Small intestine (tissue), 7 donors: ENCODE measurements around the gene SLAMF8. TPM values are rescaled to one million over a fixed set of nuclear protein-coding genes. Genes with fewer than 3 reads are reported as not detected.

Experiments used
- DNase-seq, 2 donors: peaks; one replicate each; pipeline versions ENCODE4 v3.0.0 to v3.0.0-alpha.2; 2013
- FAIRE-seq: peaks from 2 replicates; lab custom pipeline; 2012; peaks lifted over from hg19 to GRCh38; lab: Jason Lieb, UNC
- H3K27ac ChIP-seq, 3 donors: one replicate each; pipeline ENCODE4 v1.5.1; 2013; ENCODE audit warnings: low read length in 2 of 3, mild to moderate bottlenecking in 2 of 3, control low read depth in 1 of 3, inconsistent platforms in 1 of 3, low read depth in 1 of 3, moderate library complexity in 1 of 3
- H3K27me3 ChIP-seq, 3 donors: one replicate each; pipeline ENCODE4 v1.6.1; 2013; ENCODE audit warnings: low read length in 3 of 3, inconsistent platforms in 1 of 3; ENCODE audit not compliant: control insufficient read depth in 3 of 3, insufficient read depth in 3 of 3
- H3K36me3 ChIP-seq, 3 donors: one replicate each; pipeline ENCODE4 v1.6.1; 2013; ENCODE audit warnings: low read length in 3 of 3, inconsistent platforms in 1 of 3, low read depth in 1 of 3, mild to moderate bottlenecking in 1 of 3, moderate library complexity in 1 of 3; ENCODE audit not compliant: control insufficient read depth in 3 of 3, insufficient read depth in 2 of 3
- H3K4me1 ChIP-seq, 3 donors: one replicate each; pipeline ENCODE4 v1.6.1; 2013; ENCODE audit warnings: low read length in 2 of 3, inconsistent platforms in 1 of 3, low read depth in 1 of 3, mild to moderate bottlenecking in 1 of 3, moderate library complexity in 1 of 3; ENCODE audit not compliant: control insufficient read depth in 3 of 3, insufficient read depth in 2 of 3
- H3K4me3 ChIP-seq, 3 donors: one replicate each; pipeline ENCODE4 v1.5.1; 2013; ENCODE audit warnings: low read length in 3 of 3, control low read depth in 1 of 3, inconsistent platforms in 1 of 3, low read depth in 1 of 3, mild to moderate bottlenecking in 1 of 3, moderate library complexity in 1 of 3
- H3K9me3 ChIP-seq, 2 donors: one replicate each; pipeline ENCODE4 v1.6.1; 2013; ENCODE audit warnings: low read depth in 1 of 2, low read length in 1 of 2; ENCODE audit not compliant: control insufficient read depth in 2 of 2, insufficient read depth in 1 of 2
- WGBS, 3 donors: extraction: QIAGEN DNeasy Blood & Tissue Kit; methylation state at CpG; one replicate each; pipeline ENCODE4 v1.1.7; 2013; 5-methylcytosine and 5-hydroxymethylcytosine counted together
- polyA plus RNA-seq, 4 donors: library from polyadenylated mRNA; stranded (reverse) in 3 of 4; unstranded in 1 of 4; fragments of 200-250 nt in 3 of 4; fragments of 120-200 nt in 1 of 4; gene quantifications; one replicate each; pipeline versions ENCODE4 v1.2.1 to v1.2.3, GENCODE V29; 2013
- donor health status: healthy with polysubstance abuse.
- donor health status: control.
- donor health status: control.
- donor health status: Bipolar disorder and iron deficiency.
- donor health status: healthy.

SLAMF8 gene
- polyA plus RNA-seq, 4 donors = 0.89 to 4.6 (median 4.2) TPM

GRCh38 chr1:159884296-159884695, 57.6 kb downstream of the SLAMF8 start:
- no peak overlapping the region for H3K4me3 ChIP-seq
- no peaks in the 10 kb centered on the region for H3K9me3 ChIP-seq
- WGBS, 3 donors = 76 to 81% (median 77%) methylated on average over 8 of the region's 8 CpGs
- H3K4me1 ChIP-seq = peaks cover 0 to 14% (median under 1%) of the 10 kb centered on the region in 3 donors
- H3K27me3 ChIP-seq = no peaks in the 10 kb centered on the region
- FAIRE-seq = no peak
- H3K27ac ChIP-seq = no peak overlapping the region
- H3K36me3 ChIP-seq = no peaks in the 10 kb centered on the region
- DNase-seq = no peak

Other genes starting within 250 kb of the SLAMF8 start
- gene APCS, start 239.0 kb upstream of the SLAMF8 start, polyA plus RNA-seq = under 1 TPM in 1 of 4 donors, not detected in 3; 0.07 TPM
- under 1 TPM in 1 of 4 donors, not detected in 3; 0.21 TPM for gene CRP, start 112.3 kb upstream of the SLAMF8 start, polyA plus RNA-seq
- 100 to 1,000 TPM in 1 of 4 donors, 10 to 100 TPM in 3; 39.2 to 128 (median 85.4) TPM for gene DUSP23, start 45.9 kb upstream of the SLAMF8 start, polyA plus RNA-seq
- under 1 TPM in 3 of 4 donors, not detected in 1; 0.32 to 0.81 (median 0.40) TPM for gene FCRL6, start 24.5 kb upstream of the SLAMF8 start, polyA plus RNA-seq
- under 1 TPM in 2 of 4 donors, not detected in 2; 0.09 to 0.19 TPM for gene VSIG8, start 35.8 kb downstream of the SLAMF8 start, polyA plus RNA-seq
- 1 to 10 TPM in 1 of 4 donors, under 1 TPM in 2, not detected in 1; 0.35 to 1.1 (median 0.36) TPM for gene CFAP45, start 73.3 kb downstream of the SLAMF8 start, polyA plus RNA-seq
- 100 to 1,000 TPM; 244 to 472 (median 400) TPM for gene TAGLN2, start 98.6 kb downstream of the SLAMF8 start, polyA plus RNA-seq
- 10 to 100 TPM in 3 of 4 donors, 1 to 10 TPM in 1; 3.1 to 84.2 (median 26.4) TPM for gene IGSF9, start 118.7 kb downstream of the SLAMF8 start, polyA plus RNA-seq
- gene SLAMF9, start 127.4 kb downstream of the SLAMF8 start, polyA plus RNA-seq = under 1 TPM in 1 of 4 donors, not detected in 3; 0.12 TPM
- 10 to 100 TPM in 1 of 4 donors, 1 to 10 TPM in 3; 1.1 to 16.2 (median 2.7) TPM for gene PIGM, start 205.1 kb downstream of the SLAMF8 start, polyA plus RNA-seq
- under 1 TPM in 2 of 4 donors, not detected in 2; 0.25 to 0.47 TPM for gene KCNJ10, start 243.3 kb downstream of the SLAMF8 start, polyA plus RNA-seq